Measurements from ENCODE around the gene MUC5B. TPM values are rescaled to one million over a fixed set of nuclear protein-coding genes. Genes with fewer than 3 reads are reported as not detected.
"Not testable (repeated sequence)": the region's sequence is repeated elsewhere in the genome, so short reads cannot be mapped to it uniquely, and the experiment has no call there.

Gene MUC5B, protein sequence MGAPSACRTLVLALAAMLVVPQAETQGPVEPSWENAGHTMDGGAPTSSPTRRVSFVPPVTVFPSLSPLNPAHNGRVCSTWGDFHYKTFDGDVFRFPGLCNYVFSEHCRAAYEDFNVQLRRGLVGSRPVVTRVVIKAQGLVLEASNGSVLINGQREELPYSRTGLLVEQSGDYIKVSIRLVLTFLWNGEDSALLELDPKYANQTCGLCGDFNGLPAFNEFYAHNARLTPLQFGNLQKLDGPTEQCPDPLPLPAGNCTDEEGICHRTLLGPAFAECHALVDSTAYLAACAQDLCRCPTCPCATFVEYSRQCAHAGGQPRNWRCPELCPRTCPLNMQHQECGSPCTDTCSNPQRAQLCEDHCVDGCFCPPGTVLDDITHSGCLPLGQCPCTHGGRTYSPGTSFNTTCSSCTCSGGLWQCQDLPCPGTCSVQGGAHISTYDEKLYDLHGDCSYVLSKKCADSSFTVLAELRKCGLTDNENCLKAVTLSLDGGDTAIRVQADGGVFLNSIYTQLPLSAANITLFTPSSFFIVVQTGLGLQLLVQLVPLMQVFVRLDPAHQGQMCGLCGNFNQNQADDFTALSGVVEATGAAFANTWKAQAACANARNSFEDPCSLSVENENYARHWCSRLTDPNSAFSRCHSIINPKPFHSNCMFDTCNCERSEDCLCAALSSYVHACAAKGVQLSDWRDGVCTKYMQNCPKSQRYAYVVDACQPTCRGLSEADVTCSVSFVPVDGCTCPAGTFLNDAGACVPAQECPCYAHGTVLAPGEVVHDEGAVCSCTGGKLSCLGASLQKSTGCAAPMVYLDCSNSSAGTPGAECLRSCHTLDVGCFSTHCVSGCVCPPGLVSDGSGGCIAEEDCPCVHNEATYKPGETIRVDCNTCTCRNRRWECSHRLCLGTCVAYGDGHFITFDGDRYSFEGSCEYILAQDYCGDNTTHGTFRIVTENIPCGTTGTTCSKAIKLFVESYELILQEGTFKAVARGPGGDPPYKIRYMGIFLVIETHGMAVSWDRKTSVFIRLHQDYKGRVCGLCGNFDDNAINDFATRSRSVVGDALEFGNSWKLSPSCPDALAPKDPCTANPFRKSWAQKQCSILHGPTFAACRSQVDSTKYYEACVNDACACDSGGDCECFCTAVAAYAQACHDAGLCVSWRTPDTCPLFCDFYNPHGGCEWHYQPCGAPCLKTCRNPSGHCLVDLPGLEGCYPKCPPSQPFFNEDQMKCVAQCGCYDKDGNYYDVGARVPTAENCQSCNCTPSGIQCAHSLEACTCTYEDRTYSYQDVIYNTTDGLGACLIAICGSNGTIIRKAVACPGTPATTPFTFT (N-terminal part only)
- total RNA-seq (0.38 TPM), polyA plus RNA-seq (ENCODE audit: insufficient read depth, low read depth, low replicate concordance) (not detected)
- long read RNA-seq, donor 1 = 0 reads
- long read RNA-seq, donor 2 = 0 reads
- long read RNA-seq, donor 3 = 0 reads
- long read RNA-seq, donor 4 = 0 reads
- long read RNA-seq, donor 5 = 0 reads
- long read RNA-seq, donor 6 = 0 reads
- long read RNA-seq, donor 7 = 0 reads
- long read RNA-seq, donor 8 = 0 reads
- long read RNA-seq, donor 9 = 0 reads
- long read RNA-seq, donor 10 = 0 reads

- DNase-seq = peak in 2 of 5 donors; percentile 43 to 64
- TF ChIP-seq CTCF (IDR thresholded peaks at IDR 0.05; ENCODE audit: borderline replicate concordance, extremely low read depth, insufficient read depth) = no peak
Measured at GRCh38 chr11:1222491-1223345, at the start of gene MUC5B. Gene MUC5B, plus strand, starts transcription at chr11:1223066. Its CDS starts 58 bp downstream, at chr11:1223124.

DNA sequence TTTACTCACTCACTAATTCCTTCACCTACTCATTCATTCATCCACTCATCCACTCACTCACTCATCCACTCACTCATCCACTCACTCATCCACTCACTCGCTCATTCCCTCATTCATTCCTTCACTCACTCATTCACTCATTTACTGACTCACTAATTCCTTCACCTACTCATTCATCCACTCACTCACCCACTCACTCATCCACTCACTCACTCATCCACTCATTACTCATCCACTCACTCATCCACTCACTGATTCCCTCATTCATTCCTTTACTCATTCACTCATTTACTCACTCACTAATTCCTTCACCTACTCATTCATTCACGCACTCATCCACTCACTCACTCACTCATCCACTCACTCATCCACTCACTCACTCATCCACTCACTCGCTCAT is 49.5 kb upstream of the MUC5B start:
- H3K4me1 ChIP-seq (ENCODE audit: control insufficient read depth in 2 of 3, insufficient read depth in 2 of 3, low read depth in 1 of 3, low read length in 3 of 3); H3K27me3 ChIP-seq (ENCODE audit: control insufficient read depth, insufficient read depth, low read length); H3K4me3 ChIP-seq (ENCODE audit: low read length in 3 of 3); H3K36me3 ChIP-seq (ENCODE audit: control insufficient read depth in 2 of 3, insufficient read depth in 3 of 3, low read length in 3 of 3); H3K27ac ChIP-seq (ENCODE audit: low read depth in 2 of 2, low read length in 2 of 2); intact Hi-C loops (cut with DNase I); DNase-seq; H3K9me3 ChIP-seq (ENCODE audit: control insufficient read depth in 2 of 3, insufficient read depth in 1 of 3, low read length in 3 of 3); H3K9ac ChIP-seq (ENCODE audit: low read length in 3 of 3); FAIRE-seq: not testable (repeated sequence)

More at GRCh38 chr11:1222491-1223345, at the start of gene MUC5B:
- Histone ChIP-seq H3K36me3 (ENCODE audit: control insufficient read depth in 2 of 3, insufficient read depth in 3 of 3, low read length in 3 of 3) (no peaks in the 10 kb centered on the region), H3K27me3 (ENCODE audit: control insufficient read depth, insufficient read depth, low read length) (no peaks in the 10 kb centered on the region), H3K4me3 (ENCODE audit: low read length in 3 of 3) (no peak within 1 kb of the TSS), H3K27ac (ENCODE audit: low read depth in 2 of 2, low read length in 2 of 2) (no peak within 1 kb of the TSS), H3K9ac (ENCODE audit: low read length in 3 of 3) (no peak within 1 kb of the TSS), H3K9me3 (ENCODE audit: control insufficient read depth in 2 of 3, insufficient read depth in 1 of 3, low read length in 3 of 3) (no peaks in the 10 kb centered on the region), H3K4me1 (ENCODE audit: control insufficient read depth in 2 of 3, insufficient read depth in 2 of 3, low read depth in 1 of 3, low read length in 3 of 3) (no peaks in the 10 kb centered on the region)
- intact Hi-C loops (cut with DNase I) = no loop called here
- FAIRE-seq = no peak

GRCh38 chr11:1174441-1175370 is 48.2 kb upstream of the MUC5B start:
- Histone ChIP-seq H3K27ac (ENCODE audit: low read depth in 2 of 2, low read length in 2 of 2) (no peak overlapping the region), H3K9me3 (ENCODE audit: control insufficient read depth in 2 of 3, insufficient read depth in 1 of 3, low read length in 3 of 3) (no peaks in the 10 kb centered on the region), H3K27me3 (ENCODE audit: control insufficient read depth, insufficient read depth, low read length) (no peaks in the 10 kb centered on the region), H3K4me1 (ENCODE audit: control insufficient read depth in 2 of 3, insufficient read depth in 2 of 3, low read depth in 1 of 3, low read length in 3 of 3) (no peaks in the 10 kb centered on the region), H3K4me3 (ENCODE audit: low read length in 3 of 3) (no peak overlapping the region), H3K9ac (ENCODE audit: low read length in 3 of 3) (no peak overlapping the region), H3K36me3 (ENCODE audit: control insufficient read depth in 2 of 3, insufficient read depth in 3 of 3, low read length in 3 of 3) (no peaks in the 10 kb centered on the region)
- no peak for TF ChIP-seq CTCF (IDR thresholded peaks at IDR 0.05; ENCODE audit: borderline replicate concordance, extremely low read depth, insufficient read depth)
- FAIRE-seq = no peak
- peak in 1 of 5 donors; percentile 68 for DNase-seq
- intact Hi-C loops (cut with DNase I) = no loop called here
